CD14-positive monocyte (primary cell): ENCODE measurements around the gene C6orf132. TPM values are rescaled to one million over a fixed set of nuclear protein-coding genes. Genes with fewer than 3 reads are reported as not detected.

Source experiments
- DNase-seq, 3 donors: peaks; one replicate each; pipeline ENCODE4 v3.0.0-alpha.2; 2011 to 2022
- H2AFZ ChIP-seq: 2 replicates; pipeline ENCODE4 v1.6.0; 2012; ENCODE audit warnings: mild to moderate bottlenecking, low read depth, low read length, inconsistent platforms; ENCODE audit not compliant: insufficient read depth, poor library complexity, severe bottlenecking
- H3K27ac ChIP-seq, 2 donors: 1 replicate in 1 of 2; 2 replicates in 1 of 2; pipeline ENCODE4 v1.5.1; 2012 to 2013; ENCODE audit warnings: low read length in 2 of 2, control low read depth in 1 of 2, inconsistent platforms in 1 of 2, low read depth in 1 of 2, mild to moderate bottlenecking in 1 of 2
- H3K27me3 ChIP-seq, 2 donors: one replicate each; pipeline versions ENCODE4 v1.6.0 to v1.6.1; 2011 to 2013; ENCODE audit warnings: low read length in 2 of 2; ENCODE audit not compliant: control insufficient read depth in 2 of 2, insufficient read depth in 2 of 2
- H3K36me3 ChIP-seq, 2 donors: replicated peaks in 1 of 2; 1 replicate in 1 of 2; 2 replicates in 1 of 2; pipeline versions ENCODE4 v1.5.1 to v1.6.1; 2012 to 2013; ENCODE audit warnings: low read length in 2 of 2, control low read depth in 1 of 2, inconsistent platforms in 1 of 2, mild to moderate bottlenecking in 1 of 2; ENCODE audit not compliant: insufficient read depth in 2 of 2, control insufficient read depth in 1 of 2
- H3K4me1 ChIP-seq, 2 donors: 1 replicate in 1 of 2; 2 replicates in 1 of 2; pipeline versions ENCODE4 v1.5.1 to v1.6.1; 2012 to 2013; ENCODE audit warnings: low read length in 2 of 2, control low read depth in 1 of 2, inconsistent platforms in 1 of 2, mild to moderate bottlenecking in 1 of 2, moderate library complexity in 1 of 2; ENCODE audit not compliant: insufficient read depth in 2 of 2, control insufficient read depth in 1 of 2
- H3K4me2 ChIP-seq: replicated peaks from 2 replicates; pipeline ENCODE3; 2012; ENCODE audit warnings: low read length, moderate library complexity, mild to moderate bottlenecking; ENCODE audit not compliant: poor library complexity, severe bottlenecking; ENCODE audit errors: extremely low read depth
- H3K4me3 ChIP-seq, 3 experiments: fragments of 200-600 bp in 1 of 3; sonication (generic) in 1 of 3; replicated peaks in 1 of 3; 1 replicate in 2 of 3; 2 replicates in 1 of 3; pipeline ENCODE4 v1.5.1; 2011 to 2013; ENCODE audit warnings: low read length in 3 of 3, mild to moderate bottlenecking in 3 of 3, control low read depth in 2 of 3, low read depth in 2 of 3, inconsistent platforms in 1 of 3, moderate library complexity in 1 of 3
- H3K79me2 ChIP-seq: 2 replicates; pipeline ENCODE4 v1.6.0; 2012; ENCODE audit warnings: mild to moderate bottlenecking, control low read depth, inconsistent platforms, low read length, moderate library complexity; ENCODE audit not compliant: insufficient read depth
- H3K9ac ChIP-seq: 2 replicates; pipeline ENCODE4 v1.6.0; 2017; ENCODE audit warnings: low read length, mild to moderate bottlenecking; ENCODE audit not compliant: insufficient read depth, poor library complexity, severe bottlenecking
- H3K9me3 ChIP-seq, 2 donors: replicated peaks in 1 of 2; 1 replicate in 1 of 2; 2 replicates in 1 of 2; pipeline versions ENCODE4 v1.5.1 to v1.6.1; 2012 to 2013; ENCODE audit warnings: low read length in 2 of 2, control low read depth in 1 of 2; ENCODE audit not compliant: control insufficient read depth in 1 of 2, insufficient read depth in 1 of 2
- H4K20me1 ChIP-seq: 2 replicates; pipeline ENCODE4 v1.6.0; 2012; ENCODE audit warnings: mild to moderate bottlenecking, low read length, control low read depth, moderate library complexity; ENCODE audit not compliant: insufficient read depth
- H3K27ac Mint-ChIP-seq, 7 donors: one replicate each; pipeline ENCODE4 v1.8.0; 2020; ENCODE audit warnings: mild to moderate bottlenecking in 7 of 7, mixed read lengths in 7 of 7, moderate library complexity in 6 of 7, inconsistent platforms in 2 of 7
- H3K27me3 Mint-ChIP-seq, 3 donors: one replicate each; pipeline ENCODE4 v1.8.0; 2021 to 2022; ENCODE audit warnings: low read depth in 3 of 3, mild to moderate bottlenecking in 3 of 3, mixed read lengths in 3 of 3, moderate library complexity in 3 of 3, inconsistent platforms in 1 of 3
- H3K36me3 Mint-ChIP-seq, 2 donors: one replicate each; pipeline ENCODE4 v1.8.0; 2020; ENCODE audit warnings: mixed read lengths in 2 of 2, inconsistent platforms in 1 of 2, mild to moderate bottlenecking in 1 of 2
- H3K4me1 Mint-ChIP-seq: one replicate; pipeline ENCODE4 v1.8.0; 2020; ENCODE audit warnings: mild to moderate bottlenecking, mixed read lengths
- H3K4me3 Mint-ChIP-seq, 2 donors: one replicate each; pipeline ENCODE4 v1.8.0; 2020; ENCODE audit warnings: mild to moderate bottlenecking in 2 of 2, mixed read lengths in 2 of 2, moderate library complexity in 1 of 2
- H3K9me3 Mint-ChIP-seq, 7 donors: one replicate each; pipeline ENCODE4 v1.8.0; 2020 to 2022; ENCODE audit warnings: mixed read lengths in 7 of 7, mild to moderate bottlenecking in 6 of 7, moderate library complexity in 6 of 7, inconsistent platforms in 2 of 7
- CTCF ChIP-seq: fragments of 200-600 bp; IDR thresholded peaks from one replicate; pipeline ENCODE4 v1.8.0; 2022; ENCODE audit warnings: antibody characterized with exemption, mild to moderate bottlenecking
- WGBS: methylation state at CpG from one replicate; pipeline ENCODE4 v1.1.5; 2013; ENCODE audit warnings: missing lambda C conversion rate; ENCODE audit not compliant: insufficient coverage; 5-methylcytosine and 5-hydroxymethylcytosine counted together
- intact Hi-C, 2 donors: fragments of 100-400 bp; cut with micrococcal nuclease; formaldehyde crosslinking; loops; one replicate each; pipeline versions ENCODE4 v1.15.0 to v1.15.1; 2023
- polyA plus RNA-seq, 3 donors: library from polyadenylated mRNA; depleted of rRNA in 1 of 3; unstranded in 2 of 3; stranded (reverse) in 1 of 3; fragments of 300-500 nt in 2 of 3; fragments of >200 nt in 1 of 3; fragmentation: Illumina TruSeq in 2 of 3; gene quantifications; 1 replicate in 2 of 3; 2 replicates in 1 of 3; pipeline ENCODE4 v1.2.3, GENCODE V29; 2012 to 2021

C6orf132 gene
- polyA plus RNA-seq, 3 donors: not detected

- no peaks in the 10 kb centered on the region for H3K4me1 ChIP-seq
- H3K36me3 Mint-ChIP-seq: peaks cover 49 to 56% of the 10 kb centered on the region in 2 donors
- H3K27me3 ChIP-seq: no peaks in the 10 kb centered on the region
- DNase-seq: no peak
- H4K20me1 ChIP-seq: no peaks in the 10 kb centered on the region
- no peak overlapping the region for H3K4me3 ChIP-seq
- H3K27ac Mint-ChIP-seq: no peak overlapping the region
- intact Hi-C loops: no loop called here
- no peaks in the 10 kb centered on the region for H3K9me3 ChIP-seq
- peaks cover 0 to 2% (median 1%) of the 10 kb centered on the region in 3 donors for H3K27me3 Mint-ChIP-seq
- no peaks in the 10 kb centered on the region for H3K9me3 Mint-ChIP-seq
- TF ChIP-seq CTCF: no peak
- no peaks in the 10 kb centered on the region for H3K79me2 ChIP-seq
- H3K4me2 ChIP-seq: no peak overlapping the region
- H3K4me3 Mint-ChIP-seq: no peak overlapping the region
- H3K36me3 ChIP-seq: peaks cover 25 to 48% of the 10 kb centered on the region in 2 donors
- H2AFZ ChIP-seq: no peak overlapping the region
- WGBS: 80% methylated on average over 1 of the region's 5 CpGs
- H3K4me1 Mint-ChIP-seq: peaks cover 12% of the 10 kb centered on the region
- no peak overlapping the region for H3K27ac ChIP-seq
- H3K9ac ChIP-seq: no peak overlapping the region
Observed at GRCh38 chr6:42083530-42083929, 58.9 kb downstream of the C6orf132 start.

DNA sequence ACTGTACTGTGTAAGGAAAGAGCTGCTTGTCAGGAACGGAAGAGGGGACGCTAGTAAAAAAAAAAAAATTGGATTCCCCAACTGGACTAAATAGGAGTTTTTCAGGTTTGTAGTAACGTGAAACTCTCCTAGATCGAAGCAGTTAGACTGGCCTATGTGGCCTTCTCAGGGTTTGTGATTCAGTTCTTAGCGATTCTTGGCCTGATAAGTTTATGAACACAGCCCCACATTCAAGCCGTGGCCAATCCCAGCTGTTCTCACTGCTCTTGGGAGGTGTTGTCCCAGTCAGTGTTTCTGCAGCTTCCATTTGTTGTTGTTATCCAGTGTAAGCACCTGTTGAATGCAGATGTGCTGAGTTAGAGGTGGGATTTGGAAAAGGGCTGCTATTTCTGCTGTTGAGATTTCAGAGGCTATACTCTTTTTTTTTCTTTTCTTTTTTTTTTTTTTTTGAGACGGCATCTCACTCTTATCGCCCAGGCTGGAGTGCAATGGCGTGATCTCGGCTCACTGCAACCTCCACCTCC, 62.4 kb downstream of the C6orf132 start:
- H3K4me1 ChIP-seq: no peaks in the 10 kb centered on the region

More for the DNA sequence above, 62.4 kb downstream of the C6orf132 start:
- Histone ChIP-seq H3K9ac (no peak overlapping the region), H2AFZ (no peak overlapping the region), H3K36me3 (peaks cover 48 to 72% of the 10 kb centered on the region in 2 donors), H3K79me2 (no peaks in the 10 kb centered on the region), H4K20me1 (peaks cover 5% of the 10 kb centered on the region), H3K27ac (no peak overlapping the region), H3K27me3 (no peaks in the 10 kb centered on the region), H3K4me2 (no peak overlapping the region), H3K9me3 (no peaks in the 10 kb centered on the region), H3K4me3 (no peak overlapping the region)
- peaks cover 60 to 82% of the 10 kb centered on the region in 2 donors for H3K36me3 Mint-ChIP-seq
- peaks cover 12% of the 10 kb centered on the region for H3K4me1 Mint-ChIP-seq
- DNase-seq: no peak
- H3K9me3 Mint-ChIP-seq: no peaks in the 10 kb centered on the region
- intact Hi-C loops: no loop called here
- H3K4me3 Mint-ChIP-seq: no peak overlapping the region
- H3K27ac Mint-ChIP-seq: no peak overlapping the region
- 97% methylated on average over 6 of the region's 10 CpGs for WGBS
- no peak for TF ChIP-seq CTCF
- H3K27me3 Mint-ChIP-seq: peaks cover 0 to 2% (median 1%) of the 10 kb centered on the region in 3 donors
